Epithelial cell of esophagus (primary cell): ENCODE measurements around the gene EPHA8.
A peak's percentile ranks its signal among the peaks of the same experiment; 100 is the strongest.

Source experiments
- DNase-seq: peaks from one replicate; pipeline ENCODE4 v3.0.0; 2010; ENCODE audit warnings: low read depth
- H3K4me3 ChIP-seq: 2 replicates; pipeline ENCODE4 v1.5.1; 2011; ENCODE audit warnings: mild to moderate bottlenecking, low read length, control low read depth
- CTCF ChIP-seq: IDR thresholded peaks from 2 replicates; pipeline ENCODE4 v1.5.1; 2011; ENCODE audit warnings: low read depth, mild to moderate bottlenecking, low read length, control low read depth, inconsistent platforms; ENCODE audit not compliant: insufficient read depth; ENCODE audit errors: missing control alignments

Gene EPHA8

GRCh38 chr1:22607154-22607553 lies 43.9 kb downstream of the EPHA8 start:
- DNase-seq = no peak
- no peak for TF ChIP-seq CTCF
- H3K4me3 ChIP-seq = no peak overlapping the region

- H3K4me3 ChIP-seq = no peak overlapping the region
- no peak for DNase-seq
- no peak for TF ChIP-seq CTCF
Observed at GRCh38 chr1:22608361-22608760, 45.1 kb downstream of the EPHA8 start.

- H3K4me3 ChIP-seq = no peak overlapping the region
- TF ChIP-seq CTCF = no peak
- no peak for DNase-seq
Observed at GRCh38 chr1:22609291-22609690, 46.0 kb downstream of the EPHA8 start.

GRCh38 chr1:22611530-22611947 lies 48.2 kb downstream of the EPHA8 start:
- H3K4me3 ChIP-seq = no peak overlapping the region
- peak; percentile 75 for DNase-seq
- TF ChIP-seq CTCF = no peak

- no peak overlapping the region for H3K4me3 ChIP-seq
- no peak for DNase-seq
- no peak for TF ChIP-seq CTCF
Observed at GRCh38 chr1:22612671-22613571, 49.6 kb downstream of the EPHA8 start.

GRCh38 chr1:22613572-22613918 lies 50.3 kb downstream of the EPHA8 start:
- H3K4me3 ChIP-seq = no peak overlapping the region
- no peak for TF ChIP-seq CTCF
- DNase-seq = no peak

GRCh38 chr1:22613951-22614350 lies 50.7 kb downstream of the EPHA8 start:
- no peak for TF ChIP-seq CTCF
- no peak overlapping the region for H3K4me3 ChIP-seq
- no peak for DNase-seq
